Fibroblast of mammary gland (primary cell): Measurements from ENCODE around the gene ATRNL1.
"Not testable (repeated sequence)": the region's sequence is repeated elsewhere in the genome, so short reads cannot be mapped to it uniquely, and the experiment has no call there.

Experiments used
- DNase-seq: peaks from one replicate; pipeline ENCODE4 v3.0.0-alpha.2; 2010; ENCODE audit warnings: low read depth
- H3K4me3 ChIP-seq: 2 replicates; pipeline ENCODE4 v1.5.1; 2011; ENCODE audit warnings: low read depth, mild to moderate bottlenecking, low read length, moderate library complexity; ENCODE audit not compliant: control insufficient read depth
- TF ChIP-seq, protein P1 (sequence below): conservative IDR thresholded peaks from 2 replicates; pipeline ENCODE4 v1.5.1; 2011; ENCODE audit warnings: low read depth, low read length, inconsistent platforms; ENCODE audit not compliant: control insufficient read depth, insufficient read depth

Gene ATRNL1

DNA sequence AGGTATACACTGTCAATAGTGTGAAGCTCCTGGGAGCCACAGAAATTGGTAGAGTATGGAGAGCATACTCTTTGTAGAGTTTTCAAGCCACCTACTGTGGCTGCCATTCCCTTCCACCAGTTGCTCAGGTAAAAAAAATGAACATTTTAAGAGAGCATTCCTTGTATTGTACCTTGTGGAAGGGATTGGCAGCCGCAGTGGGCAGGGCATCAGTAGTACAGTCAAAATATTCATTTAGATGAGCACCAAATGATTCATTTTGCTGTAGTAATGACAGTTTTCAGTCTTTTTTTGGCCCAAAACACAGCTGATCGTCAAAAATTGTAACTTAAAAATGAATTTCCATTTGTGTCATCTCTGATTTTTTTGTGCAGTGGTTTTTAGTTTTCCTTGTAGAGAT is 304.9 kb downstream of the ATRNL1 start:
- no peak overlapping the region for H3K4me3 ChIP-seq
- no peak for DNase-seq
- TF ChIP-seq, protein P1, sequence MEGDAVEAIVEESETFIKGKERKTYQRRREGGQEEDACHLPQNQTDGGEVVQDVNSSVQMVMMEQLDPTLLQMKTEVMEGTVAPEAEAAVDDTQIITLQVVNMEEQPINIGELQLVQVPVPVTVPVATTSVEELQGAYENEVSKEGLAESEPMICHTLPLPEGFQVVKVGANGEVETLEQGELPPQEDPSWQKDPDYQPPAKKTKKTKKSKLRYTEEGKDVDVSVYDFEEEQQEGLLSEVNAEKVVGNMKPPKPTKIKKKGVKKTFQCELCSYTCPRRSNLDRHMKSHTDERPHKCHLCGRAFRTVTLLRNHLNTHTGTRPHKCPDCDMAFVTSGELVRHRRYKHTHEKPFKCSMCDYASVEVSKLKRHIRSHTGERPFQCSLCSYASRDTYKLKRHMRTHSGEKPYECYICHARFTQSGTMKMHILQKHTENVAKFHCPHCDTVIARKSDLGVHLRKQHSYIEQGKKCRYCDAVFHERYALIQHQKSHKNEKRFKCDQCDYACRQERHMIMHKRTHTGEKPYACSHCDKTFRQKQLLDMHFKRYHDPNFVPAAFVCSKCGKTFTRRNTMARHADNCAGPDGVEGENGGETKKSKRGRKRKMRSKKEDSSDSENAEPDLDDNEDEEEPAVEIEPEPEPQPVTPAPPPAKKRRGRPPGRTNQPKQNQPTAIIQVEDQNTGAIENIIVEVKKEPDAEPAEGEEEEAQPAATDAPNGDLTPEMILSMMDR: no peak

DNA sequence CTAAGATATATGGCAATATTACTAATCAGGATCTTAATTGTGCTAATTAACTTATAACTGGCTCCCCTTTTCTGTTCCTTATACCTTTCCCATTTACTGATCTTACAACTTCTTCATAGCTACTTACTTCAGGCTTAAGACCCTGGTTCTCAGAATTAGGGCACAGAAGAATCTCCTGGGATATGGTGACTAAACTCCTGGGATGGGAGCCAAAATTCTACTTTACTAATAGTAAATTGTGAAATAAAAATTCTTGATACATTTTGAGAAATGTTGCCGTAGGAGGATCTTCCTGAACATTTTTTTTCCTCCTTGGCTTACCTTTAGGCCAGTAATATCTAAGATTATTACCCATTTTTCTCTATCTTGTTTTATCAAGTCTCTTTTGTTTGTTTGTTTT is 309.5 kb downstream of the ATRNL1 start:
- TF ChIP-seq, protein P1: no peak
- peak; percentile 64 for DNase-seq
- H3K4me3 ChIP-seq: no peak overlapping the region

DNA sequence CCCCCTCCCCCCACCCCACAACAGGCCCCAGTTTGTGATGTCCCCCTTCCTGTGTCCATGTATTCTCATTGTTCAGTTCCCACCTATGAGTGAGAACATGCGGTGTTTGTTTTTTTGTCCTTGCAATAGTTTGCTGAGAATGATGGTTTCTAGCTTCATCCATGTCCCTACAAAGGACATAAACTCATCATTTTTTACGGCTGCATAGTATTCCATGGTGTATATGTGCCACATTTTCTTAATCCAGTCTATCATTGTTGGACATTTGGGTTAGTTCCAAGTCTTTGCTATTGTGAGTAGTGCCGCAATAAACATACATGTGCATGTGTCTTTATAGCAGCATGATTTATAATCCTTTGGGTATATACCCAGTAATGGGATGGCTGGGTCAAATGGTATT is 312.7 kb downstream of the ATRNL1 start:
- not testable (repeated sequence) for H3K4me3 ChIP-seq, DNase-seq

DNA sequence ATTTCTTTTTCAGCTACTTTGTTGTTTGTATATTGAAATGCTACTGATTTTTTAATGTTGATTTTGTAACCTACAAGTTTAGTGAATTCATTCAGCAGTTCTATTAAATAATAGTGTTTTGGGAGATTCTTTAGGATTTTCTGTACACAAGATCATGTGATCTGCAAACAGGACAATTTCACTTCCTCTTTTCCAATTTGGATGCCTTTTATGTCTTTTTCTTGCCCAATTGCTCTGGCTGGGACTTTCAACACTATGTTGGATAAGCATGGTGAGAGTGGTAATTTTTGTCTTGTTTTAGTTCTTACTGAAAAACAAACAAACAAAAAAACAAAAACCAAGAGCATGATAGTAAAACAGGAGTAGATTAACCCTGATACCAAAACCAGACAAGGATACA is 316.2 kb downstream of the ATRNL1 start:
- DNase-seq: no peak
- H3K4me3 ChIP-seq: no peak overlapping the region
- TF ChIP-seq, protein P1: no peak

DNA sequence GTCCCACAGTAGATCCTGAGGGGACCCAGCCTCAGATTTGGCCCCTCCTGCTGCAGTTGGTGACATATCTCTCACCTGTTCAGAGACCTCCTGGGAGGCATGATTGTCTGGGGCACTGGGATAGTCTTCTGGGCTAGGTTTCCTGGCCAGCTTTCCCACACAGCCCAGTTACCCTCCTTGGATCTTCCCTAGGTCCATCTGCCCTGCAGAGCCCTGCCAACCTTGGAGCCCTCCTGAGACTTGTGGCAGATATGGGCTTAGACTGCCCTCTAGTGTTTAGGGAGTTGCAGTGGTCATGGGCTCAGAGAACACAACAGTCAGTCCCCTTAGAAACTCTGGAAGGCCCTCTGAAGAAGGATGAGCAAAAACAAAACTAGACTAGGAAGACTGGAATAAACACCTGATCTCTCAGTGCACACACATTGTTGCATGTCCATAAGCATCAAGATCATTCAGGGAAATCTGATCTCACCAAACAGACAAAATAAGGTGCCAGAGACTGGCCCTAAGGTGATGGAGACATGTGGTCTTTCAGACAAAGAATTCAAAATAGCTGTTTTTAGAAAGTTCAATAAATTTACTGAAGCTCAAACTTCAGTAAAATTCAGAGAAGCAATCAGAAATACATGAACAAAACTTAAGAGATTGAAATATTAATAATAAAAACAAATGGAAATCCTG is 324.6 kb downstream of the ATRNL1 start:
- DNase-seq: peak; percentile 44
- no peak overlapping the region for H3K4me3 ChIP-seq
- TF ChIP-seq, protein P1: peak; percentile 54

DNA sequence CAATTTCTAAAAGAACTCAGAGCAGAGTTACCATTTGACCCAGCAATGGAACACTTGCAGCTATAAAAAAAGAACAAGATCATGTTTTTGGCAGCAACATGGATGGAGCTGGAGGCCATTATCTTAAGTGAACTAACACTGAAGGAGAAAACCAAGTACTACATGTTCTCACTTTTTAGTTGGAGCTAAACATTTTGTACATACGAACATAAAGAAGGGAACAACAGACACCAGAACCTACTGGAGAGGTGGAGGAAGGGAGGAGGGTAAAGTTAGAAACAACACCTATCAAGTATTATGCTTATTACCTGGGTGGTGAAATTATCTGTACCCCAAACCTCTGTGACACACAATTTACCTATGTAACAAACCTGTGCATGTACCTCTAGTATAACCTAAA is 329.5 kb downstream of the ATRNL1 start:
- no peak for DNase-seq
- no peak overlapping the region for H3K4me3 ChIP-seq
- TF ChIP-seq, protein P1: no peak

DNA sequence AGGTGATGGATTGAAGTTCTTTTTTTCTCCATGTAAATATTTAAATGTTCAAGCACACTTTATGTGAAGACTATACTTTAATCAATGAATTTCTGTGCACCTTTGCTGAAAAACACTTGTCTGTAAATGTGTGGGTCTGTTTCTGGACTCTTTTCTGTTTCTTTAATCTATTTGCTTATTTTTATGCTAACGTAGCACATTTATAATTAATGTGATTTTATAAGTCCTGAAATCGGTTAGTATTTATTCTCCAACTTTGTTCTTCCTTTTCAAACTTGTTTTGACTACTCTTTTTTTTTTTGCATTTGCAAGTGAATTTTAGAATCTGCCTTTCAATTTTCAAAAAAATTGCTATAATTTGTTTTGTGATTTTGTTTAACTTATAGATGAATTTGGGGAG is 334.4 kb downstream of the ATRNL1 start:
- TF ChIP-seq, protein P1: no peak
- no peak overlapping the region for H3K4me3 ChIP-seq
- no peak for DNase-seq
